Measurements from ENCODE around the gene INTS4. TPM values are rescaled to one million over a fixed set of nuclear protein-coding genes. Genes with fewer than 3 reads are reported as not detected.
"Not testable (repeated sequence)": the region's sequence is repeated elsewhere in the genome, so short reads cannot be mapped to it uniquely, and the experiment has no call there.

INTS4 gene
- total and polyA plus RNA-seq, 11 donors: 9.5 to 23.9 (median 15.1) TPM

- Histone ChIP-seq H3K9me3 (no peaks in the 10 kb centered on the region), H3K4me3 (no peak overlapping the region), H3K4me1 (peaks cover 0 to 5% (median 3%) of the 10 kb centered on the region in 12 donors), H3K36me3 (no peaks in the 10 kb centered on the region), H3K27ac (no peak overlapping the region), H3K27me3 (peaks cover 0 to 5% (median 0%) of the 10 kb centered on the region in 9 donors)
- DNase-seq: peak in 1 of 5 donors; percentile 29
- WGBS, 4 donors: 0 to 10% (median 1%) methylated on average over 1 of the region's 1 CpG
- TF ChIP-seq POLR2A (IDR thresholded peaks at IDR 0.05) (no peak), CTCF (IDR thresholded peaks at IDR 0.05) (peak; percentile 43 to 66 (median 48))
- peak in 3 of 4 donors; percentile 48 to 73 (median 70) for ATAC-seq
- intact Hi-C loops (cut with DNase I): loop anchor here in 2 of 10 donors (5.0 kb wide), 2 partner anchors 42 to 47 kb away; no protein-coding TSS in a partner anchor
Measured at GRCh38 chr11:78000193-78000592, 5.7 kb upstream of the INTS4 start.

- TF ChIP-seq CTCF (IDR thresholded peaks at IDR 0.05) (no peak), POLR2A (IDR thresholded peaks at IDR 0.05) (no peak)
- DNase-seq: no peak
- Histone ChIP-seq H3K36me3 (no peaks in the 10 kb centered on the region), H3K27me3 (peaks cover 0 to 5% (median 0%) of the 10 kb centered on the region in 9 donors), H3K27ac (no peak overlapping the region), H3K4me3 (no peak overlapping the region), H3K4me1 (peaks cover 0 to 8% (median 5%) of the 10 kb centered on the region in 12 donors), H3K9me3 (no peaks in the 10 kb centered on the region)
- ATAC-seq: no peak
- intact Hi-C loops (cut with DNase I): loop anchor here (5.0 to 10.0 kb wide), 7 partner anchors 43 to 565 kb away; partner anchors contain the start of genes AAMDC (in 6 of the 10), RSF1 (in 6 of the 10), KCTD21 (in 1 of the 10) and USP35 (in 1 of the 10)
- WGBS, 4 donors: 96 to 100% (median 98%) methylated on average over 1 of the region's 1 CpG
Measured at GRCh38 chr11:77999446-78000030, 5.1 kb upstream of the INTS4 start.

GRCh38 chr11:77993902-77994301 is 566 bp downstream of the INTS4 start:
- peaks cover 0 to 27% (median 17%) of the 10 kb centered on the region in 12 donors for H3K4me1 ChIP-seq
- peak overlapping the region; percentile 35 to 91 (median 72) for H3K4me3 ChIP-seq
- H3K27ac ChIP-seq: peak overlapping the region in 8 of 12 donors; percentile 73 to 92 (median 86)
- ATAC-seq: no peak
- TF ChIP-seq POLR2A (IDR thresholded peaks at IDR 0.05) (no peak), CTCF (IDR thresholded peaks at IDR 0.05) (no peak)
- intact Hi-C loops (cut with DNase I): loop anchor here in 8 of 10 donors (5.0 to 10.0 kb wide), 4 partner anchors 51 to 571 kb away; partner anchors contain the start of genes AAMDC (in 6 of the 8) and RSF1 (in 6 of the 8)
- no peak for DNase-seq
- H3K27me3 ChIP-seq: no peaks in the 10 kb centered on the region
- H3K36me3 ChIP-seq: peaks cover 0 to 26% (median 17%) of the 10 kb centered on the region in 9 donors
- H3K9me3 ChIP-seq: no peaks in the 10 kb centered on the region
- 6 to 8% (median 6%) methylated on average over 11 of the region's 11 CpGs for WGBS, 4 donors

- 88 to 94% (median 92%) methylated on average over 5 of the region's 5 CpGs for WGBS, 4 donors
- no peak overlapping the region for H3K27ac ChIP-seq
- TF ChIP-seq CTCF (IDR thresholded peaks at IDR 0.05) (no peak), POLR2A (IDR thresholded peaks at IDR 0.05) (no peak)
- no peak overlapping the region for H3K4me3 ChIP-seq
- H3K4me1 ChIP-seq: peaks cover 0 to 27% (median 17%) of the 10 kb centered on the region in 12 donors
- peaks cover 0 to 6% (median 0%) of the 10 kb centered on the region in 12 donors for H3K9me3 ChIP-seq
- peaks cover 0 to 53% (median 44%) of the 10 kb centered on the region in 9 donors for H3K36me3 ChIP-seq
- DNase-seq: no peak
- no peak for ATAC-seq
- no peaks in the 10 kb centered on the region for H3K27me3 ChIP-seq
- intact Hi-C loops (cut with DNase I): loop anchor here in 8 of 10 donors (5.0 to 10.0 kb wide), 4 partner anchors 54 to 574 kb away; partner anchors contain the start of genes AAMDC (in 6 of the 8) and RSF1 (in 6 of the 8)
Measured at GRCh38 chr11:77990981-77991380, 3.5 kb downstream of the INTS4 start.

- intact Hi-C loops (cut with DNase I); ATAC-seq; H3K4me1 ChIP-seq; H3K27me3 ChIP-seq; H3K4me3 ChIP-seq; H3K27ac ChIP-seq; DNase-seq; H3K9me3 ChIP-seq: not testable (repeated sequence)
- WGBS, 4 donors: 96 to 98% (median 97%) methylated on average over 8 of the region's 8 CpGs
- peaks cover 0 to 88% (median 69%) of the 10 kb centered on the region in 9 donors for H3K36me3 ChIP-seq
Measured at GRCh38 chr11:77986456-77986855, 8.0 kb downstream of the INTS4 start.

All from heart left ventricle (tissue), 16 donors.